Stimulated activated CD8-positive, alpha-beta memory T cell treated with anti-CD3 and anti-CD28 coated beads, Interleukin-4, amount 100 ng/mL, for 24 hours (primary cell): ENCODE results near the gene HPS1.

Source experiments
- DNase-seq: peaks from one replicate; pipeline ENCODE4 v3.0.0-alpha.2; 2020; ENCODE audit warnings: low read depth

Gene HPS1

GRCh38 chr10:98432330-98432729 lies 14.4 kb downstream of the HPS1 start:
- no peak for DNase-seq

GRCh38 chr10:98431016-98431415 lies 15.7 kb downstream of the HPS1 start:
- no peak for DNase-seq

- DNase-seq, result no peak
These were observed 16.3 kb downstream of the HPS1 start for GRCh38 chr10:98430427-98430826.

- DNase-seq, result no peak
These were observed 17.2 kb downstream of the HPS1 start for GRCh38 chr10:98429320-98430072.

GRCh38 chr10:98427011-98427515 lies 19.7 kb downstream of the HPS1 start:
- DNase-seq, result no peak

- peak; percentile 26 for DNase-seq
These were observed 21.0 kb downstream of the HPS1 start for GRCh38 chr10:98425511-98426352.

- DNase-seq, result no peak
These were observed 22.2 kb downstream of the HPS1 start for GRCh38 chr10:98424295-98425254.

GRCh38 chr10:98423691-98424120 lies 23.0 kb downstream of the HPS1 start:
- no peak for DNase-seq

- no peak for DNase-seq
These were observed 24.6 kb downstream of the HPS1 start for GRCh38 chr10:98422182-98422581.

- no peak for DNase-seq
These were observed 25.9 kb downstream of the HPS1 start for GRCh38 chr10:98420786-98421185.

- DNase-seq, result no peak
These were observed 27.1 kb downstream of the HPS1 start for GRCh38 chr10:98419469-98420261.

GRCh38 chr10:98418665-98419468 lies 27.9 kb downstream of the HPS1 start:
- no peak for DNase-seq

GRCh38 chr10:98417973-98418664 lies 28.6 kb downstream of the HPS1 start:
- no peak for DNase-seq

GRCh38 chr10:98417481-98417959 lies 29.2 kb downstream of the HPS1 start:
- no peak for DNase-seq

GRCh38 chr10:98416606-98417388 lies 29.9 kb downstream of the HPS1 start:
- no peak for DNase-seq

GRCh38 chr10:98415731-98416119 lies 31.0 kb downstream of the HPS1 start:
- no peak for DNase-seq

GRCh38 chr10:98414932-98415730 lies 31.6 kb downstream of the HPS1 start, which contains the start of gene PYROXD2:
PYROXD2 (minus strand) TSS chr10:98415182; CDS start chr10:98415135, 47 bp downstream.
- peak; percentile 15 for DNase-seq

- no peak for DNase-seq
These were observed 32.2 kb downstream of the HPS1 start for GRCh38 chr10:98414578-98414931.
